ENCODE results near the gene ARMC12.

The ARMC12 gene

DNA sequence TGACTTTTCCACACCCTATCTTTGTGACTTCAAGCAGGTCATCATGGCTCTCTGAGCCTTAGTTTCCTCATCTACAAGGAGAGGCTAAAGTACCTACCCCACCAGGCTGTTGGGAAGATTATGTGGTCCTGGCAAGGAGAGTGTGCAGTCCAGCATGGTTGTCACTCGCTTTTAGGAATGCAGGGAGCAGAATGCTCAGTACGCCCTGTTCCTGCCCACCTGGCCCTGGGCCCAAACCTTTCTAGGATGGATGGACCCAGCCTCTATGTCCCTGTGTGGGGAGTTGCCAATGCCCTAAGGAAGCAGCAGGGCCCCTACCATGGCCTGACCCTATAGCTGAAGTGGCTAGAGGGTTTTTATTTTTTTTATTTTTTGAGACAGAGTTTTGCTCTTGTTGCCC lies 41.6 kb downstream of the ARMC12 start:
- no peak for DNase-seq

DNA sequence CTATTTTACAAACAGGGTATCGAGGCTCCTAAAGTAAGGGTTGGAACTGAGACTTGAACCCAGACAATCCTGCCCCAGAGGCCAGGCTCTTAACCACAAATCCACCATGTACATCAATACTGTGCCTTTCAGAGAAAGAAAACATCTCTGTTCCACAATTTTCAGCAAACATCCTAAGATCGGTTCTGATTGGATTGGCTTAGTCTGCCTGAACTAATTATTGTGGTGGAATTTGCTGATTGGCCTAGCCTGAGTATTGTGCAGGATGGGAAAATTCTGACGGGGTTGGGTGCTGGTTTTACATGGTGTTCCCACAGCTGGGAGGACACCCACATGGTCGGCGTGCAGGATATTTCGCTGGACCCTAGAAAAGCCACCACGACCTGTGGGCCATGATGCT lies 43.9 kb downstream of the ARMC12 start, which contains the start of gene CLPSL1:
TSS of gene CLPSL1 (plus strand) at position 301 of the 400 bp plus-strand sequence. CDS start at position 393, 92 bp downstream.
- DNase-seq = no peak

DNA sequence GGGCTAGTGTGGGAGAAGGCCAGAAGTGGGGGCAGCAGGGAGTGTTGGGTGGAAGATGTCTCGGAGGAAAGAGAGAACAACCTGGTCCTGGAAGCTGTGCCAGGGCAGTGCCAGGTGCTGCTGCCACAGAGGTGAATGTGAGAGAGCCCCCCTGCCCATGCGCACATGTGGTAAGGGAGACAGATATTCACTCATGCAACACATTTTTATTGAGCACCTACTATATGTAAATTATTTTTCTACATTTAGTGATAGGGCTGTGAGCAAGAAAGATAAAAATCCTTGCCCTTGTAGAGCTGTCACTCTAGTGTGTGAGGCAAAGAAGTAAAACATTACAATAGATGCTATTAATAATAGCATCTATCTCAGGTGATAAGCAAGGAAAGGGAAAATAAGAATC lies 44.5 kb downstream of the ARMC12 start:
- DNase-seq = no peak

DNA sequence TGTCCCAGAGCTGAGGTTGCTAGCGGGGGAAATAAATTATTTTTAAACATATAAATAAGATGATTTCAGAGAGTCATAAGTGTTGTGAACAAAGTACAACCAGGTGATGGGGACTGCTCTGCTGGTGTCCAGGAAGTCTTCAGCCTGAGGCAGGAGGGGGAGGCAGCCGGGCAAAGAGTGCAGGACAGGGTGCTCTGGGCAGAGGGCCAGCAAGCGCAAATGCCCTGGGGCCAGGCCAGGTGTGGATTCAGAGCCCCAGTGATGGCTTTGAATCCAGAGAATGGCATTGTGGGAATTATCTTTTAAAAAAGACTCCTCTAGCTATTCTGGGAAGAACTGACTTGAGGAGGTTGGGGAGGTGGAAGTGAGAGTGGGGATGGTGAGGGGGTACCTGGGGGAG lies 45.6 kb downstream of the ARMC12 start:
- DNase-seq = no peak

DNA sequence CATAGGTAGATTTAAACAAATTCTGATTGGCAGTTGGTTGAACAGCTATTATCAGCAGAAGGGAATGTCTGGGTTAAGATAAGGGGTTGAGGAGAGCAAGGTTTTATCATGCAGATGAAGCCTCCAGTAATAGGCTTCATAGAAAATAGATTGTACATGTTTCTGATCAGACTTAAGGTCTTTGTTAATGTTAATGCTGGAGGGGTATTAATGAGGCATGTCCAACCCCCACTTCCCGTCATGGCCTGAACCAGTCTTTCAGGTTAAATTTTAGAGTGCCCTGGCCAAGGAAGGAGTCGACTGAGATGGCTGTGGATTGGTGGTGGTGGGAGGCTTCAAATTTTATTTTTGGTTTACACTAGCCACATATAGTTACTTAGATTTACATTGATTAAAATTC lies 47.4 kb downstream of the ARMC12 start:
- no peak for DNase-seq

DNA sequence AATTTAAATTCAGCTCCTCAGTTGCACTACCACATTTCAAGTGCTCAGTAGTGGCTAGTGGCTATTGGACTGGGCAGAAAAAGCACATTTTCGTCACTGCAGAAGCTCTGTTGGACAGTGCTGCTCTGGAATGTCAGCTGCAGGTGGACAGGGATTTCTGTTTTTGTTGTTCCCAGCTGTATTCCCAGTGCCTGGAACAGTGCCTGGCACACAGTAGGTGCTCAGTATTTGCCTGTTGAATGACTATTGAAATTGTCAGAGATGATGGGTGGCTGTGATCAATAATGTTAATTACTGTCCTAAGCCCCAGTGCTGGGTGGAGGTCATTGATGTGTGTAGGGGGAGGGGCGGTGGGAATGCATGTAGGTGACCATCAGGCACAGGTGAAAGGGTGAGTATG lies 49.4 kb downstream of the ARMC12 start:
- DNase-seq = no peak

DNA sequence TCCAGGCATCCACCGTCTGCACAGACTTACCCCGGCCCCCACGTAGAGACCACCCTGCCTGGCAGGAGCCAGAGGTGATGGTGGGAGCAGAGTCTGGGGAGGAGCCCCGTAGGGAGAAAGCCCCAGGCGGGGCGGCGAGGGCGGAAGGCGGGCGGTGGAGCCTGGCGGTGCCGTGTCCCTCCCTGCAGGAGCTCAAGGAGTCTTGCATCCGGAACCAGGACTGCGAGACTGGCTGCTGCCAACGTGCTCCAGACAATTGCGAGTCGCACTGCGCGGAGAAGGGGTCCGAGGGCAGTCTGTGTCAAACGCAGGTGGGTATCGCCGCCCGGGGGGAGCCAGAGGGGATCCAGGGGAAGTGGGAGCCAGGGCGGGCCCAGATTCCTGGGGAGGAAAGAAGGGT lies 50.0 kb downstream of the ARMC12 start:
- DNase-seq = no peak

DNA sequence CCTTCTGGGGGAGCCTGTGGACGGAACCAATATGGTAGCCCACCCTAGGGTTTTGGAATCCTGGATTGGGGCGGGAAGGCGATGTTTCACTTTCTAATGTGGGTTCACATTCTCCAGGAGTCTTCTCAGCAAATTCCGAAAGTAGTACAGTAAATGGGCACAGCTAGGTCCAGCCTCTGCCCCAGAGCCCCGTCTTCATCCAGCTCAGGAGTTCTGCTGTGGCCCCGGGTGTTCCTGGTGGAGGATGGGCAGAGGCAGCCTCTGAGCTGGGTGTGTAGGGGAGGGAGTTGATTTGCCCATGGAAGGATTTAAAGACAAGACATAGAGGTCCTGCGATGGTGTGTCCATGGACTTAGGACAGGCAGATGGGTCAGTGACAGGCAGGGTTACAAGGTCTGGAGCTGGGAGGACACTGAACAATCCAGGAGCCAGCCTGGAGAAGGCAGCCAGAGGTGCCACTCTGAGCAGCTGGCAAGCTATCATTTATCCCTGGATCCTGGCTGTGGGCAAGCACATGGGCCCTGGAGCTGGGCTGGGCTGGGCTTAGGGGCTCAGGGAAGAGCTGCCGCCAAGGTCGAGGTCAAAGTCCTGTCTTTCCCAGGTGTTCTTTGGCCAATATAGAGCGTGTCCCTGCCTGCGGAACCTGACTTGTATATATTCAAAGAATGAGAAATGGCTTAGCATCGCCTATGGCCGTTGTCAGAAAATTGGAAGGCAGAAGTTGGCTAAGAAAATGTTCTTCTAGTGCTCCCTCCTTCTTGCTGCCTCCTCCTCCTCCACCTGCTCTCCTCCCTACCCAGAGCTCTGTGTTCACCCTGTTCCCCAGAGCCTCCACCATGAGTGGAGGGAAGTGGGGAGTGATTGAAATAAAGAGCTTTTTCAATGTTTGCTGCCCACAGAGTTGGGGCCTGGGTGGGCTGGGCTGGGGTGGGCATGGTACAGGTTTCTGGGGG lies 50.7 kb downstream of the ARMC12 start:
- no peak for DNase-seq

DNA sequence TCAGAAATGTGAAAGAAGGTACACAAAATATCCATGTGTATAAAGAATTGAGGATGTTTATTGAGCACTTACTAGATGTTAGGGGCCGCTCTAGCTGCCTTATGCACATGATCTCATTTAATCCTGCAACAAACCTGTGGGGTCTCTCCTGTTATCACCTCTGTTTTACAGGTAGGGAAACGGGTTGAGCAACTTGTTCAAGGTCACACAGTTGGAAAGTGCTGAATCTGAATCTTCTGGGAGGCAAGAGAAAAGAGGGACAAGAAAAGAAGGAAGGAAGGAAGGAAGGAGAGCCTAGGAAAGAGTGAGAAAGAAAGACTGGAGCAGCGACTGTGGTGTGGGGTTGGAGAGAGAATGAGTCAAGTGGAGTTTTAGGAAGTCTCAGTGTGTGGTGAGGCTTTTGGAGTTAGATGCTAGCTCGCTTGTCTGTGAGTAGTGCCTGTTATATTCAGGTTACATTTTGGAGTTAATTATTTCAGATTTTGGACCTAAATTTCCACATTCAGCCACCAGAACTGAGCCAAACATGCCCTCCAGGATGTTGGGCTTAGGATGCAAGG lies 51.7 kb downstream of the ARMC12 start:
- DNase-seq = no peak

DNA sequence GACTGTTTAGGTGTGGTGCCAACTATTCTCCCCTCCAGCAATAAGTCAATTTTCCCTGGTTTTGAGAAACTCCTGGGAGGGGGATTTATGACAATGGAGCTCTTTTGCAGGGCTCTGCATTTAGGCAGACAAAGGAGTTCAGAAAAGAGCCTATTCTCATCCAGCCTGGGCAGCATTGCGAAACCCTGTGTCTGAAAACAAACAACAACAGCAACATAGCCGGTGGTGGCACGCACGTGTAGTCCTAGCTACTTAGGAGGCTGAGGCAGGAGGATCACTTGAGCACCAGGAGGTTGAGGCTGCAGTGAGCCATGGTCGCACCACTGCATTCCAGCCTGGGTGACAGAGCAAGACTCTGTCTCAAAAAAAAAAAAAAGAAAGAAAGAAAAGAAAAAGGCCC lies 53.9 kb downstream of the ARMC12 start:
- DNase-seq = no peak

DNA sequence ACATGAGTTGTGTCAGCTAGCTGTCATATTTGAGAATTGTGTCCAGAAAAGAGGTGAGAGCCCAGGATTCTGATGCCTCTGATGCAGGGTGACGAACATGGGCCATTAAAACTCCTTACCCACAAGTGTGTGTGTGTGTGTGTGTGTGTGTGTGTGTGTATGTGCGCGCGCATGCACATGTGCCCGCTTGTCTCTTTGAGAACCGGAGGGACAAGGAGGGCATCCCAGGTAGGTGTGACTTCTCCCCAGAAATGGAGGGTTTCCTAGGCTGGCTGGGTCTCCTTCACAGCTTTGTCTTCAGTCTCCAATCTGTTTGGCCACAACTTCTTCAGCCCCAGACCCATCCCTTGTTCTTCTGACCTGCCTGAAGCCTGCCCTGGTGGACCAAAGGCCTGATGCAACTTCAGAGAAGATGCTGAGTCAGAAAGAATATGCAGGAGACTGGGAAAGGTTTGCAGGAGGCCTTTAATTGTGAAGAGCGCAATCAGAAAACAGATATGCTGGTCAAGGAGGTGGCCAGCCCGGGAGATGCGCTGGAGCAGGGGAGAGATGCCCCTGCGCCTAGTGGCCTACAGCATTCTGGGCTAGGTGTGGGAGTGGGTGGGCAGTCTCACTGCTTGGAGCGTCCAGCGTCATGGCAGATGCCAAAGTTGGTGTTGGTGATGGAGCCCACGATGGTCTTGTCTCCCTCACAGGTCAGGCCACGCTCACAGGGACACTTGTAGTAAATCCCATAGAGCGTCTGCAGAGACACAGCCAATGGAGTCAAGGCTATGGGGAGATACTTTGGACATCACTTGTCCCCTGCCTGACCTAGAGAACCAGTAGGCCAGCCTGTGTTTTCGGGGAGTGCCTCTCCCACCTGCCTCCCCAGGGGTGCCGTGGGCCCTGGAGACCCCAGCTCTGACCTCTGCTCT lies 58.0 kb downstream of the ARMC12 start:
- DNase-seq = no peak

DNA sequence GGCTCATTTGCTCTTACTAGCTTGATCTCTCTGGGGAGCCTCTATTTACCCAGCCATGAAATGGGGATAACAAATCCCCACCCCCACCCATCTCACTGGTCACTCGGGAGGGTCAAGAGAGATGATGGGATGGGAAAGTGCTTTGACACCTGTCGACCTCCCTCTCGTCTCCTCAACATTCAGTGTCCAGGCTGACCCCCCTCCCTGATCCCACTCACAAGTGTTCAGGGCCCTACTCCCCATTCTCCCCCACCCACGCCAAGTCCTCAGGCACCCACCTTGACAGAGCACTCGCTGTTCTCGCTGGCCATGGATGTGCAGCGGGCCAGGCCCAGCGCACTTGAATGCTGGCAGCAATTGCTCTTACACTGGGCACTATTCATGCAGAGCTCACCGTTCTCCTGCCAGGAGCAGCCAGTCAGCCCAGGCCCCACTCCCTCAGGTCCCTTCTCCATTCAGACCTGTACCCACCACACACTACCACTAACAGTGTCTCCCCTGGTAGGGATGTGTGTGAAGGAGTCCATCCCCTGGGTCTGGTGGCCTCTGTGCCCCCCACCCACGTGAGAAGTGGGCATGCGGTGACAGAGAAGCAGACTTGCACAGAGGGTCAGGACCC lies 58.7 kb downstream of the ARMC12 start:
- DNase-seq = no peak

DNA sequence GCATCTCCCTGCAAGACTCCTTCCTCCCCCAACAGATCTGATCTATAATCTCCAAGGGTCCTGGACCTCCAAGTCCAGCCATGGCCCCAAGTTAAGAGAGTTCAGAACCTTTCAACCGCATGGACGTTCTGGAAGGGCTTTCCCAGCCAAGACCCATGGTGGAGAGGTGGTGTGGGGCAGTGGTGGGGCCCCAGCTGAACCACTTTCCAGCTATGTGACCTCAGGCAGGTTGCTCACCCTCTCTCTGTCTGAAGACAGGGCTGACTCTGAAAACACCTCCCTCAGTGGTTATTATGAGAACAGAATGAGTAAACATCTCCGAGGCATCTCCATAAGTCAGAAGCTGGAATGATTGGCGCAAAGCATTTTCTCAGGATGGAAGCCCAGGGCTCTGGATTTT lies 59.4 kb downstream of the ARMC12 start:
- DNase-seq = no peak

DNA sequence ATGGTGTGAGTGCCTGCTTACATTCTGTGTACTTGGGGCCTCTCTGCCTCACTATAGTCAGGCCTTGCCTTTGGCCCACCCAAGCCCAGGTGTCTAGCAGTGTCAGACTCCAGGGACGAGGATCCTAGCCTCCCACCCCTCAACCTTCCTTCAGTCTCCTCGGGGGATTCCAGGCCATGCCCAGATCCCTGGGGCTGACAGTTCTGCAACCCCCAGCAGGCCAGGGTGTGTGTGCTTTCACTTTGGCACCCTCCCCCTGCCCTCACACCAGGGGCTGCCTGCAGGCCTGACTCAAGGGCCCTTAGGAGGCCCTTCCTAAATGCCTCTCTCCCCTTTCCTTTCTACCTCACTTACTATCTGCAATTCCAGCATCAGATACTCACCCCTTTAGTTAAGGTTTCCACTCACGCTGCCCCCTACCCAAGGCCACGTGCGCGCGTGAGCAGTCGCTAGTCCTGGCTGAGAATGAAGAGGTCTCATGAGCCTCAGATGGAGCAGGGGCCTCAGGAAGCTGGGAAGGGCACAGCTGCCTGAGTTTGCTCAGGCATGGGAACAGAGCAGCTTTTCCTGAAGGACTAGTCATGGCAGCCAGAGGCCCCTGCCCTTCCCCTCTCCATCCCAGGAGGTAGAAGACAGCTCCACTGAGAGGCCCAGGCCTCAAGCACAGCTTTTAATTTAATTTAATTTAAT lies 61.1 kb downstream of the ARMC12 start:
- DNase-seq = no peak

Data from CD4-positive, alpha-beta T cell treated with Interleukin-10 for 1 hour (primary cell).